HG02885 (cell line): ENCODE results near the gene KCTD16.

Experiments used
- ATAC-seq: cut with Tn5 transposase; IDR thresholded peaks from one replicate; pipeline ENCODE4 v1.9.1; 2021; ENCODE audit warnings: mild to moderate bottlenecking; ENCODE audit not compliant: unreplicated experiment, poor library complexity

The KCTD16 gene

GRCh38 chr5:144484124-144484897 is 313.6 kb downstream of the KCTD16 start:
- no peak for ATAC-seq

- ATAC-seq, result no peak
Observed at GRCh38 chr5:144485540-144485939, 314.9 kb downstream of the KCTD16 start.

DNA sequence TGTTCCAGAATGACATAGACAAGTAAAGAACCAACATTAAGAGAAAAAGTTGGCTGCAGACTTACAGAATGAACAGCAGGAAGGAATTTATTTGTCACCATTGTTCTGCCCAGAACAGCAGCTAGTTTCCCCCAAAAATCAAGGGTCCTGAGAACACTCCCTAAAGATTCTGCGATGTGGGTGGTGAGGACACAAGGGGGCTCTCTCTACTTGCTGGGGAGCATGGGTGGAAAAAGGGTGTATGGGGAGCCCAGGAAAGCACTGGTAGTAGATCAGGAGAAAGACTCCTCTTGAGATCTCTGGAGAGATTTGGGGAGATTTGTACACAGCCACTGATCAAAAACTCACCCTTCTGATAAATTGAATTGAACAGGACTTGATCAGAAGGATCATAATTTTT is 316.5 kb downstream of the KCTD16 start:
- no peak for ATAC-seq

GRCh38 chr5:144487761-144488160 is 317.1 kb downstream of the KCTD16 start:
- no peak for ATAC-seq

GRCh38 chr5:144503123-144503522 is 332.4 kb downstream of the KCTD16 start:
- no peak for ATAC-seq

DNA sequence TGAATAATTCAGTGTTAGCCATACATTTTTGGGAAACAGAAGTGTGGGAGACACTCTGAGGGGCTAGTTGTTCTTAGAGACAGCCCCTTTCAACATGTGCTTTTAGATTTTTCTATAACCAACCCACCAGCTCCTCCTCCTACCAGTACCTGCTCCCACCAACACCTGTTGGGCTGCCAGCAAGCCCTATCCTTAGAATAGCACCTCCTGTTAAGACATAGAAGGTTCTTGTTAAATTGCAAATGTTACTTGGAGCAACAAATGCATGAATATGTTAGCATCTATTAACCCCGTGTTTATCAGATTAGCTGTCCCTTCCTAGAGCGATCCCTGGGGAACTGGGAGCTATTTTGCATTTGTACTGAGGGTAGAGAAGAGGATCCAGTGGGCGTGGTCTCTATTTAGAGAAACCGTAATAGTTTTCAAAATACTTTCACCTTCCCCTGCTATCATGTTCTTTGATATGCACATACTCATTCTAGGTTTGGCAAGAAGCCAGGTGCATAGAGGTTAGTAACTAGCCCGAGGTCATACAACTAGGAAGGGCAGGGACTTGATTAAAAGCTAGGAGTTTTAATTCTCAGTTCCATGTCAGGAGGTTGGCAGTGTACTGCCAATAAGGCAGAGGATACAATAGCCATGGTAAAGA is 334.4 kb downstream of the KCTD16 start:
- ATAC-seq, result no peak

DNA sequence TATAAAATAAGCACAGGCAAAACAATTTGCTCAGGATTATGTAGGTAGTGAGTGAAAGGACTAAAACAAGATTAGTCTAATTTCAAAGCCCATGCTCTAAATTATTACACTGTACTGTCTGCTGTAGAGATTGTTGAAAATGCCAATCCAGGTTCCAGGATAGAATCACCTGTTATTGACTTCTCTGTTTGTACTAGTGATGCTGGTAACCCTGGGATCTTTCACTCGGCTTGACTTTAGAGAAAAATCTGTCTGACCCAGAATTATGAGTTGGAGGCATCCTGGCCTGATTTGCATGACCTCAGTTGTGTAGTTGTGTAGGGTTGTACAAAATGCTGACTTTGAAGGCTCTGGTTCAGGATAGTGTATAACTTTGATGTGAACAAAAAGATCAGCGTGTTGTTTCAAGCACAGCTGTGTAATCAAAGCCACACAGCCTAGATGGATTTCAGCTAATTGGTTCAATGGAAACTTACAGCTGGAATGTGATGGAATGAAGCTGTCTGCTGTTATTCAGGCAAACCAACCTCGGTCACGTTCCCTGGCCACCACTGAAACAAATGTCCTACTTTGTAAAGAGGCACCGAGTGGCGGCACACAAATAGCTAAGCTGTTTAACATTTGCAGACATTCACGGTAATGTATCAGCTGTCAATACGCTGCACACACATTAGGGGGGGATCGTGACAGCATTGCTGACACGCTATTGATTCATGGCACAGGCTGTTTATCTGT is 340.3 kb downstream of the KCTD16 start:
- ATAC-seq, result no peak

GRCh38 chr5:144511580-144512072 is 341.0 kb downstream of the KCTD16 start:
- ATAC-seq, result no peak

- no peak for ATAC-seq
Observed at GRCh38 chr5:144522698-144523097, 352.0 kb downstream of the KCTD16 start.

- no peak for ATAC-seq
Observed at GRCh38 chr5:144525000-144525399, 354.3 kb downstream of the KCTD16 start.

DNA sequence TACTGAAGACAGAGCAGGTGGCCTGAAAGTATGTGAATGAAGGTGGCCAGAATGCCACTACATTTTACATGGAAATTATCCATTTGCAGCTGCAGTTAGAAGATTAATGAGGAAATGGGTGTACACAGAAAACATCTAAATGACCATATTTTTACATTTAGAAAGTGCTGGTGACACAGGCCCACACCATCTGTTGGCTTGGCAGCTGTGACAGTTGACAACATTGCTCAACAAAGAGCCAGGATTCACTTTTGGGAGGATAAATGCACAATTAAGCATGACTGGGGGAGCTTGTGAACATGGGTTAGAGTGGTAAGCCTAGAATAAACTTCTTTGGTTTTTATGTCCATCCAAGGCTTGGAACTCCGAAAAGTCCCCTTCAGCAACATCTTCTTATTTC is 360.5 kb downstream of the KCTD16 start:
- ATAC-seq, result no peak
